GM12873 (cell line): ENCODE results near the gene ZNF627.
A peak's percentile ranks its signal among the peaks of the same experiment; 100 is the strongest.

Experiments
- TF ChIP-seq, protein P1 (sequence below): IDR thresholded peaks from 2 replicates; pipeline ENCODE4 v1.5.1; 2012; ENCODE audit warnings: low read depth, mild to moderate bottlenecking, moderate library complexity, low read length, control low read depth; ENCODE audit not compliant: insufficient read depth; ENCODE audit errors: missing control alignments

ZNF627 gene

DNA sequence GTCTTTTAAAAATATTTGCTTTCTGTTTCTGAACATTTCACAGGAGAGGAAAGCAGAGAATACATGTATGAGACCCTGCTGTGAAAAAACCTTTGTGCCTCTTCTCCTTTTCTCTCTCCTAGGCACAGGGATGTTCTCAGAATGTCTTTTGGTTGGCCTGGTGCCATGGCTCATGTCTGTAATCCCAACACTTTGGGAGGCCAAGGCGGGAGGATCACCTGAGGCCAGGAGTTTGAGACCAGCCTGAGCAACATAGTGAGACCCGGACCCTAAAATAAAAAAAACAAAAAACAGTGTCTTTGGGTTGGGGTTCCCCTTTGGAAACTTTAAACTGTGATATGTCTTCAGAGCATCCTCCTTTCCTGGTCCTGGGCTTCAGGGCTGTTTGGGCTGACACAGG is 1.5 kb downstream of the ZNF627 start:
- TF ChIP-seq, protein P1, sequence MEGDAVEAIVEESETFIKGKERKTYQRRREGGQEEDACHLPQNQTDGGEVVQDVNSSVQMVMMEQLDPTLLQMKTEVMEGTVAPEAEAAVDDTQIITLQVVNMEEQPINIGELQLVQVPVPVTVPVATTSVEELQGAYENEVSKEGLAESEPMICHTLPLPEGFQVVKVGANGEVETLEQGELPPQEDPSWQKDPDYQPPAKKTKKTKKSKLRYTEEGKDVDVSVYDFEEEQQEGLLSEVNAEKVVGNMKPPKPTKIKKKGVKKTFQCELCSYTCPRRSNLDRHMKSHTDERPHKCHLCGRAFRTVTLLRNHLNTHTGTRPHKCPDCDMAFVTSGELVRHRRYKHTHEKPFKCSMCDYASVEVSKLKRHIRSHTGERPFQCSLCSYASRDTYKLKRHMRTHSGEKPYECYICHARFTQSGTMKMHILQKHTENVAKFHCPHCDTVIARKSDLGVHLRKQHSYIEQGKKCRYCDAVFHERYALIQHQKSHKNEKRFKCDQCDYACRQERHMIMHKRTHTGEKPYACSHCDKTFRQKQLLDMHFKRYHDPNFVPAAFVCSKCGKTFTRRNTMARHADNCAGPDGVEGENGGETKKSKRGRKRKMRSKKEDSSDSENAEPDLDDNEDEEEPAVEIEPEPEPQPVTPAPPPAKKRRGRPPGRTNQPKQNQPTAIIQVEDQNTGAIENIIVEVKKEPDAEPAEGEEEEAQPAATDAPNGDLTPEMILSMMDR = no peak

DNA sequence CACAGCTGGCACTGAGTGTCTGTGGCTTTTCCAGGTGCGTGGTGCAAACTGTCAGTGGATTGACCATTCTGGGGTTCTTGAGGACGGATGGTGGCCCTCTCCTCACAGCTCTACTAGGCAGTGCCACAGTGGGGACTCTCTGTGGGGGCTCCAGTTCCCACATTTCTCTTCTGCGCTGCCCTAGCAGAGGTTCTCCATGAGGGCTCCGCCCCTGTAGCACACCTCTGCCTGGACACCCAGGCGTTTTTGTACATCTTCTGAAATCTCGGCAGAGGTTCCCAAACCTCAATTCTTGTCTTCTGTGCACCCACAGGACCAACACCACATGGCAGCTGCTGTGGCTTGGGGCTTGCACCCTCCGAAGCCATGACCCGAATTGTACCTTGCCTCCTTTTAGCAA is 9.2 kb downstream of the ZNF627 start:
- TF ChIP-seq, protein P1 = no peak

DNA sequence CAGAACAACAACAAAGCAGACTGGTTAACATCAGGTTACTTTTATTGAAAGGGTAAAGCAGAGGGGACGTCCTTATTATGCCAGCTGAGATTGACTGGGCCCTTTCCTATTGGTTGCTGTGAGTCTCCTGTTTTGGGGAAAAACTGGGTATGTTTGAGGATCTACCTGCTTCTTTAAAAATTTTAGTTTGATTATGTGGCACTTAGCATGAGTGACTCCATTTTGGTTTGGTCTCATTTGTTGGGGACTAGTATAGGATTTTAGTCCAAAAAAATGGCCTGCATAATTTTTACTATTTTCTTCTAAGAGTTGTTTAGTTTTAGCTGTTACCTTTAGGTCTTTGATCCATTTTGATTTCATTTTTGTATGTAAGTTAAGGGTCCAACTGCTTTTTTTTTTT is 14.4 kb downstream of the ZNF627 start:
- TF ChIP-seq, protein P1 = no peak

DNA sequence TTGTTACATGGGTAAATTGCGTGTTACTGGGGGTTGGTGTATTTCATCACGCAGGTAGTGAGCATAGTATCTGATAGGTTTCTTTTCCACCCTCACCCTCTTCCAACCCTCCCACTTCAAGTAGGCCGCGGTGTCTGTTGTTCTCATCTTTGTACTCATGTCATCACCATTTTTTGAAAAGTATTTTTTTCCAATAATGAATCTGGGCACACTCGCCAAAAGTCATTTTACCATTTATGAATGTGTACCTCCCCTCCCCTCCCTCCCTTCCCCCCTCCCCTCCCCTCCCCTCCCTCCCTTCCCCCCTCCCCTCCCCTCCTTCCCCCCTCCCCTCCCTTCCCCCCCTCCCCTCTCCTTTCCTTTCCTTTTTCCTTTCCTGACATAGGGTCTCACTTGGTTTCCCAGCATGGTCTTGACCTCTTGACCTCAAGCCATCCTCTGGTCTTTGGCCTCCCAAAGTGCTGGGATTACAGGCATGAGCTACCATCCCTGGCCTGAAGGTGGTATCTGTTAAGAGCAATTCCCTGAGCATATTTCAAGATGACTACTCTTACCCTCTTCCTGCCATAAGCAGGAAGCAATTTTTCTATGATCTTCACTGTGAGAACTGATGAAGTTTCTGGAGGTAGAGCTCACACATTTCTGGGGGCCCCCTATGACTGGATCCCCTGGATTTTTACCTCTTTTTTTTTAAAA is 15.7 kb downstream of the ZNF627 start:
- TF ChIP-seq, protein P1 = peak; percentile 21

DNA sequence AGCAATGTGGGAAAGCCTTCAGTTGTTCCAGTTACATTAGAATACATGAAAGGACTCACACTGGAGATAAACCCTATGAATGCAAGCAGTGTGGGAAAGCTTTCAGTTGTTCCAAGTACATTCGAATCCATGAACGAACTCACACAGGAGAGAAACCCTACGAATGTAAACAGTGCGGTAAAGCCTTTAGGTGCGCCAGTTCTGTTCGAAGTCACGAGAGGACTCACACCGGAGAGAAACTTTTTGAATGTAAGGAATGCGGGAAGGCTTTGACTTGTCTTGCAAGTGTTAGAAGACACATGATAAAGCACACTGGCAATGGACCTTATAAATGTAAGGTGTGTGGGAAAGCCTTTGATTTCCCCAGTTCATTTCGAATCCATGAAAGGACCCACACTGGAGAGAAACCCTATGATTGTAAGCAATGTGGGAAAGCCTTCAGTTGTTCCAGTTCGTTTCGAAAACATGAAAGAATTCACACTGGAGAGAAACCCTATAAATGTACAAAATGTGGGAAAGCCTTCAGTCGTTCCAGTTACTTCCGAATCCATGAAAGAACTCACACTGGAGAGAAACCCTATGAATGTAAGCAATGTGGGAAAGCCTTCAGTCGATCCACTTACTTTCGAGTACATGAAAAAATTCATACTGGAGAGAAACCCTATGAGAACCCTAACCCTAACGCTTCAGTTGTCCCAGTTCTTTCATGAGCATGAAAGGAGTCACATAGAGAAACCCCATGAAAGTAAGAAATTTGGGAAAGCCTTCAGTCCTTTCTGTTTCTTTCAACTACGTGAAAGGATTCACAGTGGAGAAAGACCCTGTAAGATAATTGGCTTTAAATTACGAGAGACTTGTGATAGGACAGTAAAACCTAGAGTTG is 20.1 kb downstream of the ZNF627 start:
- TF ChIP-seq, protein P1 = no peak

DNA sequence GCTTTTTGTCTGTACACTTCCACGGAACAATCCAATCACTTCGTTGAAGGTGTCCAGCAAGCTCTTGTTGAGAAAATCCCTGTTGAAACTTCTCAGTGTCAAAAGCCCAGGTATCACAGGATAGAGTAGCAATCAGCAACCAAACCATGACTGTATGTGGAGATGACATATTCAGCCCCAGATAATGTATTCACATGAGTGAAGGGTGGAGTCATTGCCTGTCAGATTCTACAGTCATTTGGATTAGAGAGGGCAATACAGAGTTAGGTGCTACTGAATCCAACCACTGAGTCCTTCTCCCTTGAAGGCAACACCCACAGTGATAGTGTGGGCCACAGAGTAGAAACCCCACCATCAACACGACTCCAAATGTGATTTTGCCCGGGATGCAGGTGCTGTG is 23.3 kb downstream of the ZNF627 start:
- TF ChIP-seq, protein P1 = no peak

DNA sequence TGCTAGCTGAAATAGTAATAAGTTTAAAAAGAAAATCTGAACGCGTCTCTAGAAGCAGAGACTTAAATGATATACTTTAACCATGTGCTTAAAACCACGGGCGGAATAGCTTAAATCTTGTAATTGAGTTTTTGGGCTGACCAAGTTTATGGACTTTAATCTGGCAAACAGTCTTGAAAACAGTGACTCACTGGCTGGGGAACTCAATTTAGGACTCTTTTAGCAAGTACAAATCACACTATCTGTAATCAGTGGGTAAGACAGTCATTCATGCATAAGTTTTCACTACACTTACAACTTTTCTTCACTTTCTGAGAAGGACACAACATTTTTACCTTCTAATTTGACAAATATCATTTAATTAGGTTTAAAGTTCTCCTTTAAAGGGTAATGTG is 26.8 kb downstream of the ZNF627 start:
- TF ChIP-seq, protein P1 = no peak
